Cortex of kidney (tissue), 1 donor: ENCODE data around the gene P2RX3.
"Not testable (repeated sequence)": the region's sequence is repeated elsewhere in the genome, so short reads cannot be mapped to it uniquely, and the experiment has no call there.

Source experiments
- DNase-seq: peaks from one replicate; lab custom pipeline; 2025; lab: John Stamatoyannopoulos, UW

P2RX3 gene

GRCh38 chr11:57399972-57400578 is 61.9 kb downstream of the P2RX3 start:
- no peak for DNase-seq

- DNase-seq: no peak
These were observed 64.2 kb downstream of the P2RX3 start for GRCh38 chr11:57402188-57403002.

GRCh38 chr11:57403003-57403801 is 65.0 kb downstream of the P2RX3 start:
- DNase-seq: not testable (repeated sequence)

- no peak for DNase-seq
These were observed 65.6 kb downstream of the P2RX3 start for GRCh38 chr11:57403802-57404147.

- DNase-seq: no peak
These were observed 67.2 kb downstream of the P2RX3 start for GRCh38 chr11:57405271-57405860.

GRCh38 chr11:57406337-57406904 is 68.3 kb downstream of the P2RX3 start:
- DNase-seq: no peak

DNA sequence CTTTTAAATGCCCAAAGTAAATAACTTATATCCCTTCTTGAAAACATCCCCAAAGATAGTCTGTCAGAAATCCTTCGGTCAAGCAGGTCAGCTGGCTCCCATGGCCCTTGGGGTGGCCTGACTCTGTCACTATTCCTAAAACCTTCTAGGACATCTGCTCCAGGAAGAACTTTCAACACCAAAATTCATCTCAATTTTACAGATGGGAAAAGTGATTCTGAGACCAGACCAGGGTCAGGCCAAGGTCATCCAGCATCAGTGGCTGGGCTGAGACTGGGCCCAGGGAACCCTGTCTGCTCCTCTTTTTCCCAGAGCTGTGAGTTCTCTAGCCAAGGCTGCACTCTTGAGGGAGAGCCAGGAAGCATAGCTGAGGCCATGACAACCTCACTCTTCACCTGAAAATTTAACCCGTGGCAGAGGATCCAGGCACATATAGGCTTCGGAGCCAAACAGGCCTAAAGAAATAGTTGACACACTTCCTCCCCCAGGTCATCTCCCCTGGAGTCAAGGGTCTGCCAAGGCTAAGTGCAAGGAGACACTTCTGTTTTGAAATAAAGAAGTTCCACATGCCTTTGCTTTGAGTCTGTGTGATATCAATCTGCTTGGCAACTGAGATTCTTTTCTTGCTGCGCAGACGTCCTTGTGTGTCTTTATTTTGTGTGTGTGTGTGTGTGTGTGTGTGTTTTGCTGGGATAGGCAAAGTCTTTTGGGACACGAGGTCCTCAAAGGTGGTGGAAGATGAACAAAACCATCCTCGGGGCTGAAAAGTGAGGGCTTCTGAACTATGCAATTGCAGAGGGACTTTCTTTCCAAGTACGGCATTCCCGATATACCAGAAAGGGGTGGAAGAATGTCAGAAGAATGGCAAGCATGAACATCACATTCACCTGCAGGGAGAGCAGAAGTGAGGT is 69.1 kb downstream of the P2RX3 start:
- no peak for DNase-seq

- DNase-seq: no peak
These were observed 69.9 kb downstream of the P2RX3 start for GRCh38 chr11:57407941-57408475.

- DNase-seq: no peak
These were observed 70.6 kb downstream of the P2RX3 start for GRCh38 chr11:57408771-57409170.

DNA sequence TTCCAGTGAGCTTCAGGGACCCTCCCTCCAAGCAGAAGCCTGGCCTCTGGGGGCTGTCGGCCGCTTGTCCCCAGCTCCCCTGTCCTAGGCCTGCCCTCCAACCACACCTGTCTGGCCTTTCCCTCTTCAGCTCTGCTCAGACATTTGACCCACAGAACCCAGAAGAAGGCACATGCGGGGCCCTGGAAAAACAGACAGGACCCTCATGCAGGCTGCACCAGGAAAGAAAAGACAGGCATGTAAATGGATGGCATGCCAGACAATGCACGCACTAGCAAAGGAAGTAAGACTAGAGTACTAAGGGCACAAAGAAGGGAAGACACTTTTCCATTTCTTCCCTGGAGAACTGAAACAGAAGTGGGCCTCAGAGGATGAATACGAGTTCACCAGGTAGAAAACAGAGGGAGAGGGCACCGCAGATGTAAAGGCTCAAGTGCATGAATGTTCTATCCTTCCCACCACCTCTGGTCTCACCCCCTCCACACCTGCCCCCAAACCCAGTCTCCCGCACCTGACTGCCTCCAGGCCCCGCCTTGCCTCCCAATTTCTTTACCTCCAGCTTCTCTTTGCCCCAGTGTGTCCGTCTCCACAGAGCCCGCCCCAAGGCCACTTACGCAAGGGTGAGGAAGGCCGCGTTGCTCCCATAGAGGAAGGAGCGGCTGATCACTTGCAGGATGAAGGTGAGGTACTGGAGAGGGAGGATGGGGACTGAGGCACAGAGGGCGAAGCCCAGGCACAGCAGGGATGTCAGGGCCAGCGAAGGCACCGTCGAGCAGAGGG is 71.4 kb downstream of the P2RX3 start:
- no peak for DNase-seq

DNA sequence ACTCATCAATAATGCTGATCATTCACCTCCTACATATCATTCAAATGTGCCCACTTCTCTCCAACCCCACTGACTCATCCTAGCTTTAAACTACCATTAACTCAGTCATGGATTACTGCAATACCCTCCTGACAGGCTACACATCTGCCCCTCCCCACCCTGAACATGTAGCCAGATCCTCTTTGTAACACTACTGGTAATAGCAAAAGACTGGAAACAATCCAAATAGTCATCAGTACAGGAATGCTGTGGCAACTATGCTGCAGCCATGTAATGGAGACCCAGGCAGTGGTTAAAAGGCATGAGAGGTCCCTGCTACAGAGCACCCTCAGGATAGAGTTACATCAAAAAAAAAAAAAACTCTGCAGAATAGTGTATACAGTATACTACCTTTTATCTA is 72.1 kb downstream of the P2RX3 start:
- DNase-seq: no peak

GRCh38 chr11:57413681-57414080 is 75.5 kb downstream of the P2RX3 start:
- DNase-seq: no peak

GRCh38 chr11:57414612-57415212 is 76.6 kb downstream of the P2RX3 start:
- no peak for DNase-seq

DNA sequence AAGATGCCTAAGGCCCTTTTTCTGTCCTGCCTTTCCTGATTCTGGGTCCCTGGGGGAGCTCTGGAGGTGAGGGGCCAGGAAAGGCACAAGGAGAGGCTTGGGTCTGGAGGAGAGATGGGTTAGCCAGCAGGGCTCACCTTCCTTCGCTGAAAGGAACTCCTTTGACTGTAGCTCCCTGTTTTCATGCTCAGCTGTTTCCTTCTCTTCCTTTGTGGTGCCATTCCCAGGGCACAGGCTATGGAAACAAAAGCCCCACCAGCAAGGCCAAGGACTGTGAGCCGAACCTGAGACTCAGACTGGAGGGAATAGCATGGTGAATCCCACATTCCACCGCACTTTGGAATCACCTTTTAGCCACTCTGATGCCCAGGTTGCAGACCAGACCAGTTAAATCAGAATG is 78.3 kb downstream of the P2RX3 start:
- DNase-seq: no peak

- DNase-seq: no peak
These were observed 78.9 kb downstream of the P2RX3 start for GRCh38 chr11:57417056-57417455.

DNA sequence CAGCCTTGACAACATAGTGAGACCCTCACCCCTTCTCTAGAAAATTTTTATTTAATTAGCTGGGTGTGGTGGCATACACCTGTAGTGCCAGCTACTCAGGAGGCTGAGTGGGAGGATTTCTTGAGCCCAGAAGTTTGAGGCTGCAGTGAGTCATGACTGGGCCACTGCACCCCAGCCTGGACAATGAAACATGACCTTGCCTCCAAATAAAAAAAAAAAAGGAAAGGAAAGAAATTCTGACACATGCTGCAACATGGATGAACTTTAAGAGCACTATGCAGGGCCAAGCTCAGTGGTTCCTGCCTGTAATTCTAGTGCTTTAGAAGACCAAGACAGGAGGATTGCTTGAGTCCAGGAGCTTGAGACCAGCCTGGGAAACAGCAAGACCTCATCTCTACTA is 80.0 kb downstream of the P2RX3 start:
- DNase-seq: no peak

DNA sequence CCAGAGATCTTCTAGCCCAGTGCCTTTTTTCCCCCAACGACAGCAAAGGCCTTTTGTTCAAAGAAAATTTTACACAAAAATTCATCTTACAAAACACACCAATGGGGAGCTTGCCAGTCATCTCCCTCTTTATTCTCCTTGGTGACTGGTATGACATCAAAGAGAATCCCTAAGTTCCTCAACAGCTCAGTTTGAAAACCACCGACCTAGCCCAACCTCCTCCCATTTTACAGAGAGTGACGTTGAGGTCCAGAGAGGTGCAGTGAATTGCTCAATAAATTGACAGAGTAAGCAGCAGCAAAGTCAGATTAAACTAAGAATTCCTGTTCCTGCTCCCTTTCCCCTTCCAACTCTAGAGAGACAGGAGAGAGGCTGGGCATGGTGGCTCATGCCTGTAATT is 81.0 kb downstream of the P2RX3 start:
- DNase-seq: no peak

DNA sequence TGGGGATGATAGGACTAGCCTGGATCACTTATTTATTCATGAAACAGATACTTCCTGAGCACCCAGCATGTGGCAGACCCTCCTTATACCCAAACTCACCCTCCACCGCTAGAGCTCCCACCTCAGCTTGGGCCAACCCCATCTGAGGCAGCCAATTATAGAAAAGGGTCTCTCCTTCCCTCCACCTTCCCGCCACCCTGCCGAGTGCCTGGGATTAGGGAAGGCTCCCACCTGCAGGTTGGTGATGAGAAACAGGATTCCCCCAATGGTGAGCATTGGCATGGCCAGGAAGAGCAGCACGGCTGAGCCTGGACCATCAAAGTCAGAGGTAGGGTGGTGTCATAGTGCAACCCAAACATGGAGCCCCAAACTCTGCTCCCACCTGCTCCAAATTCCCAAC is 82.9 kb downstream of the P2RX3 start:
- DNase-seq: no peak

DNA sequence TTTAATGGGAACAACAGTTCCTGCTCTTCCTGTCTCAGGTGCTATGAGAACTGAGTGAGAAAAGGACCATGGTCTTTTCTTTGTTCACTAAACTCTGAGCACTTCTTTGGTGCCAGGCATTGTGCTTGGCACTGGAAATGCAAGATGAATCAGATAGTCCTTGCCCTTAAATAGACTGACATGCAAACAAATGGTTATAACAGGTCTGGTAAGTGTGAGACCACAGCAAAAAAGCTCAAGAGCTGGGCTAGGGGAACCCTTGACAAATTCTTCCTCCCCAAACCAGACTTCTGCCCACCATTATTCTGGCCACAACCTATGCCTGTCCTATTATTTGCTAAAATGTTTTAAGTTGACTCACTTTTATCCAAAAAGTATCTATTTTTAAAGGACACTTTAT is 83.7 kb downstream of the P2RX3 start:
- no peak for DNase-seq
